Osteoblast (primary cell): ENCODE data around the gene ZMPSTE24. TPM values are rescaled to one million over a fixed set of nuclear protein-coding genes. Genes with fewer than 3 reads are reported as not detected.

Source experiments
- DNase-seq: peaks from one replicate; pipeline ENCODE4 v3.0.0; 2011; ENCODE audit warnings: low spot score, mixed read lengths; ENCODE audit not compliant: insufficient read length; ENCODE audit errors: missing footprints
- H2AFZ ChIP-seq: 2 replicates; pipeline ENCODE4 v1.6.0; 2011; ENCODE audit warnings: mild to moderate bottlenecking, low read length
- H3K27ac ChIP-seq: 2 replicates; pipeline ENCODE4 v1.5.1; 2011; ENCODE audit warnings: mild to moderate bottlenecking, low read depth, low read length, moderate library complexity
- H3K27me3 ChIP-seq: 2 replicates; pipeline ENCODE4 v1.6.0; 2012; ENCODE audit warnings: mild to moderate bottlenecking, control low read depth, inconsistent platforms, low read length, moderate library complexity; ENCODE audit not compliant: insufficient read depth
- H3K36me3 ChIP-seq: 2 replicates; pipeline ENCODE4 v1.5.1; 2011; ENCODE audit warnings: mild to moderate bottlenecking, low read length, control low read depth, moderate library complexity; ENCODE audit not compliant: insufficient read depth
- H3K4me1 ChIP-seq: 2 replicates; pipeline ENCODE4 v1.5.1; 2011; ENCODE audit warnings: mild to moderate bottlenecking, low read length, control low read depth, moderate library complexity; ENCODE audit not compliant: insufficient read depth
- H3K4me2 ChIP-seq: 2 replicates; pipeline ENCODE4 v1.6.0; 2011; ENCODE audit warnings: mild to moderate bottlenecking, low read length; ENCODE audit not compliant: insufficient read depth
- H3K4me3 ChIP-seq: fragments of 200-600 bp; sonication (generic); 3 replicates; pipeline ENCODE4 v1.5.1; 2012; ENCODE audit warnings: mild to moderate bottlenecking, low read length, inconsistent platforms; ENCODE audit not compliant: insufficient read depth
- H3K79me2 ChIP-seq: 2 replicates; pipeline ENCODE4 v1.6.0; 2012; ENCODE audit warnings: mild to moderate bottlenecking, low read length, control low read depth, inconsistent platforms; ENCODE audit not compliant: insufficient read depth
- H3K9me3 ChIP-seq: 2 replicates; pipeline ENCODE4 v1.5.1; 2011; ENCODE audit warnings: low read depth, low read length, control low read depth
- H4K20me1 ChIP-seq: 2 replicates; pipeline ENCODE4 v1.6.0; 2012; ENCODE audit warnings: mild to moderate bottlenecking, low read length, control low read depth; ENCODE audit not compliant: insufficient read depth
- total RNA-seq: library from RNA; depleted of rRNA; stranded (reverse); fragments of >200 nt; gene quantifications from 2 replicates; pipeline ENCODE4 v1.2.3, GENCODE V29; 2012
- TF ChIP-seq, protein P1 (sequence below): IDR thresholded peaks from 2 replicates; pipeline ENCODE4 v1.5.1; 2011; ENCODE audit warnings: mild to moderate bottlenecking, low read depth, low read length, moderate library complexity; ENCODE audit errors: extremely low read depth

The ZMPSTE24 gene
- total RNA-seq, 1 donor, result 72.4 TPM

DNA sequence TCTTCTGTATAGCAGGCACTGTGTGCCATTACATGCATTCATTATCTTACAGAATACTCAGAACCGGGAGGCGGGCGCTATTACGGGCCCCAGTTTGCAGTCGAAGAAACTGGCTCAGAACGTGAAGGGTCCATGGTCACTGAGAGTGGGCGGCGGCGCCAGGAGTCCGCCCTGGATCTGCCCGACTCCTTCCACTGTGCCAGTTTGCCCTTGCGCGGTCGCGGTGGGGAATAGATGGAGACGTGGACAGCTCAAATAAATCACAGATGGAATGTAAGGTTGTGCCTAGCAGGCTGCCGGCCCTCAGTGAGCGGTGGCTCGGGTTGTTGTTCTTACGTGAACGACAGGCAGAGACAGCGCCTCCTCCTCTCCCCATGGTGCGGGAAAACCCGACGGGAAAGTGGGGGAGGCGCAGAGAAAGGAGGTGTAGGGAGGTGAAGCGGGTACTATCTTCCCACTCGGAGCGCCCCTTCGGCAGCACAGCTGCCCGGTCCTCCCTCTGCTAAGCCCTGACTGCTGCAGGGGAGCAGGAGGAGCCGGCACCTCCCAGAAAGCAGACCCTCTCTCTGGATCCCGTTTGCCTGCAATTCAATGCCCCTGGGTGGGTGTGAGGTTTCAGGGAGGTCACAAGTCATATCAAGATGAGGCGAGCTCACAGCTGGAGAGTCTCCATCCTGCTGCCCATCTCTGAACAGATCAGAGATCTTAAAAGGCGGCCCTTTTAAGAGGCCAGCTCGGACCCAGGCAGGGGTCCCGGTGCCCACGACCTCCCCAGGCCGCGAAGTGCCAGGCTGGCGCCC lies 58.0 kb downstream of the ZMPSTE24 start:
- Histone ChIP-seq H3K79me2 (no peaks in the 10 kb centered on the region), H3K9me3 (no peaks in the 10 kb centered on the region), H2AFZ (peak overlapping the region; percentile 95), H3K27ac (no peak overlapping the region), H3K4me2 (peak overlapping the region; percentile 76), H3K4me1 (peaks cover 17% of the 10 kb centered on the region), H3K4me3 (peak overlapping the region; percentile 61), H3K36me3 (no peaks in the 10 kb centered on the region), H4K20me1 (no peaks in the 10 kb centered on the region), H3K27me3 (peaks cover 34% of the 10 kb centered on the region)
- DNase-seq, result peak; percentile 85
- TF ChIP-seq, protein P1, sequence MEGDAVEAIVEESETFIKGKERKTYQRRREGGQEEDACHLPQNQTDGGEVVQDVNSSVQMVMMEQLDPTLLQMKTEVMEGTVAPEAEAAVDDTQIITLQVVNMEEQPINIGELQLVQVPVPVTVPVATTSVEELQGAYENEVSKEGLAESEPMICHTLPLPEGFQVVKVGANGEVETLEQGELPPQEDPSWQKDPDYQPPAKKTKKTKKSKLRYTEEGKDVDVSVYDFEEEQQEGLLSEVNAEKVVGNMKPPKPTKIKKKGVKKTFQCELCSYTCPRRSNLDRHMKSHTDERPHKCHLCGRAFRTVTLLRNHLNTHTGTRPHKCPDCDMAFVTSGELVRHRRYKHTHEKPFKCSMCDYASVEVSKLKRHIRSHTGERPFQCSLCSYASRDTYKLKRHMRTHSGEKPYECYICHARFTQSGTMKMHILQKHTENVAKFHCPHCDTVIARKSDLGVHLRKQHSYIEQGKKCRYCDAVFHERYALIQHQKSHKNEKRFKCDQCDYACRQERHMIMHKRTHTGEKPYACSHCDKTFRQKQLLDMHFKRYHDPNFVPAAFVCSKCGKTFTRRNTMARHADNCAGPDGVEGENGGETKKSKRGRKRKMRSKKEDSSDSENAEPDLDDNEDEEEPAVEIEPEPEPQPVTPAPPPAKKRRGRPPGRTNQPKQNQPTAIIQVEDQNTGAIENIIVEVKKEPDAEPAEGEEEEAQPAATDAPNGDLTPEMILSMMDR, result no peak

DNA sequence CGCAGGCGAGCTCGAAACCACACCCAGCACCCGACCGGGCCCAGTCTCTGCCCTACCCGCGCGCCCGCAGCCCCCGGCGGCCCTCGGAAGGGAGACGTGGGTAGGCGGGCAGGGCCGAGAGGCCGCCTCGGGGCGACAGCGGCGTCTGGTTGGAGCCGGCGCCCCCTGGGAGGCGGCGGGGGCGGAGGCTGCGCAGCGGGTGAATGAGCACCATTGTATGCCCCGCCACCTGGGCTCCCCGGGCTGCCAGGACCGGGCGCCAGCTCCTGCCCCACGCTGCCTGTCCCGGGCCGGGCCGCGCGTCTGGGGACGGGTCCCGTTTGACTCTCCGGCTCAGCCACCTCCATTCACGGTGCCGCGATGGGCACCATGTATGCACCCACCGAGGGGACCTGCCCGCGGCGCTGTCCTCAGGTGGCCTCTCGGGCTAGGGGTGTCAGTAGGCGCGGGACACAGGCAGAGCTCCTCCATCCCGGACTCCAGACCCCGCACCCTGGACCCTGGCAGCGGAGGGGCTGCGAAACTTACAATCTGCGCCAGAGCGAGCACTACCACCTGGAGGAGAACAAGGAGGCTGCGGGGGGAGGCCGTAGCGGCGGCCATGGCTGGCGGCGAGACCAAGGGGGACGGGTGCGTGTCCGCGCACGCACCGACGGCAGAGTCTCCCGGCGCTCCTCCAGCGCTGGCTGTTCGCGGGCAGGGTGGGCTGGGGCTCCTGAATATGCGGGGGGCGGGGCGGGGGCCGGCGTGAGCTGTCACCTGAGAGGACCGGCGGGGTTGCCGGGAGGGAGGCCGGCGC lies 58.8 kb downstream of the ZMPSTE24 start, which contains the start of gene COL9A2:
Gene COL9A2, minus strand, starts transcription at position 692 of the 799 bp plus-strand sequence. Its CDS starts 89 bp downstream, at position 603.
- peak within 1 kb of the TSS; percentile 76 for H3K4me2 ChIP-seq
- no peaks in the 10 kb centered on the region for H3K79me2 ChIP-seq
- H3K4me1 ChIP-seq, result peaks cover 17% of the 10 kb centered on the region
- H3K36me3 ChIP-seq, result no peaks in the 10 kb centered on the region
- no peak within 1 kb of the TSS for H3K27ac ChIP-seq
- no peaks in the 10 kb centered on the region for H3K9me3 ChIP-seq
- peak within 1 kb of the TSS; percentile 95 for H2AFZ ChIP-seq
- H3K27me3 ChIP-seq, result peaks cover 34% of the 10 kb centered on the region
- DNase-seq, result peak; percentile 90
- TF ChIP-seq, protein P1, result no peak
- H4K20me1 ChIP-seq, result no peaks in the 10 kb centered on the region
- peak within 1 kb of the TSS; percentile 61 for H3K4me3 ChIP-seq

DNA sequence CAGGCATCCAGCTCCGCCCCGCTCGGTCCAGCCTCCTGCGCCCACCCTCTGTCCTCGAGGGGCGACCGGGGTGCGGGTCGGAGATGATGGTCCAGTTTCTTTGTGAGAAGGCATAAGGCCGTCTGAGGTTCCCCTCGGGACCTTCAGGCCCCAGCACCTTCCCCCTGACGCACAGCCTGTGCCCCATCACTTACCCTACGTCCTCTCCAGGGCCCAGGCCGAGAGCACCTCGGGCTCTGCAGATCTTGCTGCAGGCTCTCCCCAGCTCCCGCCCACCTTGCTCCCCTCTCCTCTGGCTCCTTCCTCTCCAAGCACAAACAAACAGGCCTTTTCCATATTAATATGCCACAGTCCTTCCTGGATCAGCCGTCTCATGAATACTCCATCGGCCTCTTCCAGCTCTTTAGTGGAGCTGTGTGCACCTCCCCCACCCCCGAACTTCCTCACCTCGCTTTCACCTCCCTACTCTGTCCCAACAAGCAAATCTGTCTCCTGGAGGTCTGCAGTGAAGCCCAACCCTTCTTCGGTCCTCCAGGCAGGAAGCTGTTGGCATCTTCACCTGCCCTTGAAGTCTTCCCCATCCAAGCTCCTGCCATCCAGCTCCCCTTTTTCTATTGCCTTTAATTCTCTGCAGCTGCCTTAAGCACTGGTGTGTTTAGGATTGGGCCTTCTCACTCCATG lies 59.5 kb downstream of the ZMPSTE24 start:
- peak; percentile 53 for DNase-seq
- no peaks in the 10 kb centered on the region for H3K9me3 ChIP-seq
- H3K27me3 ChIP-seq, result peaks cover 34% of the 10 kb centered on the region
- no peak overlapping the region for H2AFZ ChIP-seq
- H3K79me2 ChIP-seq, result no peaks in the 10 kb centered on the region
- no peaks in the 10 kb centered on the region for H4K20me1 ChIP-seq
- H3K27ac ChIP-seq, result no peak overlapping the region
- peaks cover 17% of the 10 kb centered on the region for H3K4me1 ChIP-seq
- H3K36me3 ChIP-seq, result no peaks in the 10 kb centered on the region
- no peak overlapping the region for H3K4me3 ChIP-seq
- TF ChIP-seq, protein P1, result no peak
- no peak overlapping the region for H3K4me2 ChIP-seq
